GM23248 (cell line): Measurements from ENCODE around the gene ATP9A.

Source experiments
- EZH2 ChIP-seq: fragments of 200-600 bp; sonication (generic); IDR thresholded peaks from 2 replicates; pipeline ENCODE4 v1.6.1; 2018; ENCODE audit warnings: antibody characterized with exemption, mild to moderate bottlenecking; ENCODE audit not compliant: insufficient read depth, poor library complexity, severe bottlenecking
- EZH2phosphoT487 ChIP-seq: fragments of 200-600 bp; sonication (generic); IDR thresholded peaks from 2 replicates; pipeline ENCODE4 v1.6.1; 2018; ENCODE audit warnings: antibody characterized with exemption, moderate library complexity, mild to moderate bottlenecking, low read depth; ENCODE audit not compliant: insufficient read depth

GRCh38 chr20:51705400-51705799 lies 62.8 kb downstream of the ATP9A start:
- TF ChIP-seq EZH2phosphoT487 (no peak), EZH2 (no peak)
